Liver (tissue), 3 donors: ENCODE data around the gene OR2T4.

Experiments
- CTCF ChIP-seq: fragments of 150-350 bp; IDR thresholded peaks from 2 replicates; pipeline ENCODE4 v1.5.1; 2017; ENCODE audit warnings: improper control_type of control experiment, low read depth, low read length; ENCODE audit not compliant: missing input control
- EGR1 ChIP-seq, 2 donors: IDR thresholded peaks; 2 replicates each; pipeline ENCODE4 v1.6.1; 2016 to 2018; ENCODE audit warnings: antibody characterized with exemption in 2 of 2, low read depth in 2 of 2
- GABPA ChIP-seq, 2 donors: IDR thresholded peaks in 1 of 2; conservative IDR thresholded peaks in 1 of 2; 2 replicates each; pipeline ENCODE4 v1.6.1; 2016; ENCODE audit warnings: antibody characterized with exemption in 2 of 2, mild to moderate bottlenecking in 1 of 2, moderate library complexity in 1 of 2
- TAF1 ChIP-seq: conservative IDR thresholded peaks from 2 replicates; pipeline ENCODE4 v1.6.1; 2016; ENCODE audit warnings: antibody characterized with exemption, mild to moderate bottlenecking
- donor health status: healthy.
- donor health status: healthy.

GRCh38 chr1:248316796-248317195 is 44.7 kb upstream of the OR2T4 start:
- TF ChIP-seq GABPA (IDR thresholded peaks at IDR 0.05 in 1 of 2, conservative IDR thresholded peaks at IDR 0.05 in 1 of 2) (no peak), CTCF (no peak), EGR1 (IDR thresholded peaks at IDR 0.05; ENCODE audit: low read depth in 2 of 2) (no peak), TAF1 (no peak)
